IPS DF 4.7 (cell line): ENCODE data around the gene CACNB2.

Experiments used
- DNase-seq: peaks from one replicate; pipeline ENCODE4 v3.0.0-alpha.2; 2013; ENCODE audit warnings: low spot score; ENCODE audit errors: extremely low read depth

Gene CACNB2

GRCh38 chr10:18226336-18226735 is 86.1 kb downstream of the CACNB2 start:
- no peak for DNase-seq

GRCh38 chr10:18229826-18230225 is 89.6 kb downstream of the CACNB2 start:
- no peak for DNase-seq

DNA sequence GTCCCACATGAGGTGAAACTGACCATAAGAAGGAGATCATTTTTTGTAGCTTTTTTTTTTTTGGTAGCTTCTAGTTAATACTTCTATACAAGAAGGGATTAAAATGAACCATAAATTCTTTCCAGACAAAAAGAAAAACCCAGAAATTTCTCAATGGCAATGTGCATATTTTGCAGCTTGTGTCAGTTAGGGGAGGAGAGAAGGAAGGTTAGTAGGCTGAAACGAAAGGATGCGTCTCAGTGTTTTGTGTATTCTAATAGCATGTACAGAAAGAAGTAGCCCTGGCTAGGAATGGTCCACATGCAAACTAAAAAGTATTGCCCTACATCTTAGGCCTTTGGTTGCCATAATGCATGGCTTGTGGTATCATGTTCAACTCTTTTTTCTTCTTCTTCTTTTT is 90.6 kb downstream of the CACNB2 start:
- no peak for DNase-seq

GRCh38 chr10:18231480-18231879 is 91.3 kb downstream of the CACNB2 start:
- DNase-seq: no peak

- peak; percentile 41 for DNase-seq
Observed at GRCh38 chr10:18233775-18234174, 93.6 kb downstream of the CACNB2 start.

GRCh38 chr10:18235477-18235876 is 95.3 kb downstream of the CACNB2 start:
- no peak for DNase-seq

- no peak for DNase-seq
Observed at GRCh38 chr10:18236756-18237155, 96.5 kb downstream of the CACNB2 start.

GRCh38 chr10:18238870-18239485 is 98.8 kb downstream of the CACNB2 start:
- no peak for DNase-seq

DNA sequence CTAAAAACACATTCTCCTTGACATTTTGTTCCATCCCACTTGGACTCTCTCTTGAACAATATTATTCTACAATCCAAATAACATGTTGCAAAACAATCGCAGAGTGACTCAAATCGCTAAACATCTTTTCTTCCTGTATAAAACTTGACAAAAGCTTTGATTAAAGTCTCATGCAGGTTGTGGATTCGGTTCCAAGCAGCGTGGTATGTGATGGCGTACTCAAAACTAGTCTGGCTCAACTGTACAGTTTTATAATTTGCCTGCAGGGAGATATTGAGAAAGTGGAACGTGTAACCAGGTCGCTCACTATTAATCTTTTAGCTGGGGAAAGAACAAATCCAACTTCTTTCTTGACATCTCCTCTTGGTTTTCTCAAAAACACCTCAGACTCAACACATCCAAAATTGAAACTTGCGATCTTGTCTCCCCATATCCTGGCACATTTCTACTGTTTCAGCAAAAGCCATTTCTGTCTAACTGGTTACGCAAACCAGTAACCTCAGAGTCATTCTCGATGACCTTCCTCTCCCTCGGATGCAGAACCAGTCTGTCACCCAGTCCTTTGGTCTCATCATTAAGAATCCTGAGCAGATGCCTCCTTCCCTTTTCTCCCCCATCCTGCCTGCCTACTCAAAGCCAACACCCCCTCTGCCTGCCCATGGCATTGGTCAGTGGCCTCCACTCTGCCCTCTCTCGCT is 100.1 kb downstream of the CACNB2 start:
- no peak for DNase-seq

GRCh38 chr10:18246967-18247366 is 106.7 kb downstream of the CACNB2 start:
- DNase-seq: no peak

DNA sequence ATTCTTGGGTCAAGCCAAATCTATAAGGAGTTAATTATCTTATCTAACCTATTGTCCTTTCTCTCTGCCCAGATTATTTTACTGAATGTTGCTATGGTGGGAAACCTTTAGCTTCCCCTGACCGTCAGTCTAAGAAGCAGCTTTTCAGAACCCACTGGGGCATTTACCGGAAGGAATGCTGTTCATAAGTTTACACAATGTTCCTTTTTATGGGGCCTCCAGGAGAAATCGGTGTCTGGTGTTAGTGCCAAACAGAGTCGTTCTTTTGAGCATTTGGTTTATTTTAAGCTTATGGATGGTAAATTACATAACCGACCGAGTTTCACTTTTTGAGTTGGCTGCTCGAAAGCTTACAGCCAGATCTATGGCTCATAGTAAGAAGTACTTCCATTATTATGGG is 111.9 kb downstream of the CACNB2 start:
- no peak for DNase-seq

GRCh38 chr10:18254086-18254485 is 113.9 kb downstream of the CACNB2 start:
- DNase-seq: no peak

- DNase-seq: no peak
Observed at GRCh38 chr10:18254692-18255091, 114.5 kb downstream of the CACNB2 start.

- no peak for DNase-seq
Observed at GRCh38 chr10:18260310-18260922, 120.2 kb downstream of the CACNB2 start.

GRCh38 chr10:18261063-18261610 is 120.9 kb downstream of the CACNB2 start:
- no peak for DNase-seq

DNA sequence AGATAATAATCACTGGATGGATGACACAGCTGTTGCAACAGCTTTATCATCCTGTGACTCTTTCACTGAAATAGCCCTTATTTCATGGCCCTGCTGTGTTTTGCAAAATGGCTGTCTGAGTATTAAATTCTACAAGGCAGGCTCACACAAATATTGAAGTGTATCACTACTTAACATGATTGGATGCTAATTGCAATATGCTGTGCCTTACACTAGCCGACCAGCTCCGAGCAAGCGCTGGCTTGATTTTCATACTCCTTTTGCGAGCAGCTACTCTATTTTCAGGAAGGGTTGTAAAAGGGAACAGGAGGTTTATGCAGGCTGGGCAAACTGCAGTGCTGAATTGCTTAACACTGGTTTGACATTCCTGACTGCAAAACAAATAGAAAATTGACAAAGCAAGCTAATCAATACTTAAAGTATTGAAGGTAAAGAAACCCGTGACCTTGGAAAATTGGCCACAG is 121.6 kb downstream of the CACNB2 start:
- DNase-seq: no peak

DNA sequence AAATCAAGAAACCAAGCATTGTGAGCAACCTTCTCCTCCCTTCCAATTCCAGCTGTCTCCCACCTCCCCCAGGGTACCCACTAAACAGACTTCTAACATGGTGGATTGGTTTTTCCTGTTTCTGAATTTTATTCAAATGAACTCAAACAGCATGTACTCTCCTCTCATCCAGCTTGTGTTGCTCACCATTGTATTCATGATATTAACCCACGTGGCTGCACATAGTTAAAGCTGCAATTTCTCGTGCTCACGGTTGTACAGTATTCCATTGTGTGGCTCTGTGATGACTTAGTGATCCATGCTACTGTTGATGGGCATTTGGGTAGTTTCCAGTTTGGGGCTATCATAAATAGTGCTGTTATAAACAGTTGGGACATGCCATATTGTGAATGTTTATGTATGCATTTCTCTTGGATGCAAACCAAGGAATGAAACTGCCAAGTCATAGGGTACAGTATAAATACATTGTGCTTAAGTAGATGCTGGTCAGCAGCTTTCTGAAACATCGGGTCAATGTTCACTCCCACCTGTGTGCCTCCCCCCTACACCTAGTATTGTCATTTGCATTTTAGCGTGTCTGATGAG is 124.3 kb downstream of the CACNB2 start:
- DNase-seq: no peak

GRCh38 chr10:18268005-18268404 is 127.8 kb downstream of the CACNB2 start:
- DNase-seq: no peak

DNA sequence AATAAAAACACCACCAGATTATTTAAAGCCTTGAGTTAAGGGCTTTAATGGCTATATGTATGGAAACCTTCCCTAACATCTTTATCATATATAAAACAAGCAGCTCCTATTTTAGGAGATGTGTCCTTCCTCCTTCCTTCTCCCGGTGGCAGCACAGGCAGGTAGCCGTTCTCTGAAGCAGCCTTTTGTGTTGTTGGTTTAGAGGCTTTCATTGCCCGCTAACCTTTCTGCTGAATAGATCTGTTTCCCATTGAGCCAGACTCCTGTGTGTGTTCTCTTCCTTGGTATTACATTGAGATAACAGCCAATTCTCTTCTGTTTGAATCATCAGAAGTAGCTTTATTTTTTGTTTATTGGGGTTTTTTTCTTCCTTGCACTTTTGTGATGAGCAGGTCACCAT is 131.3 kb downstream of the CACNB2 start:
- no peak for DNase-seq

- DNase-seq: no peak
Observed at GRCh38 chr10:18273039-18273438, 132.8 kb downstream of the CACNB2 start.

GRCh38 chr10:18278181-18278580 is 138.0 kb downstream of the CACNB2 start:
- DNase-seq: no peak

- DNase-seq: no peak
Observed at GRCh38 chr10:18279173-18279572, 138.9 kb downstream of the CACNB2 start.
